Renal cortical epithelial cell (primary cell): ENCODE measurements around the gene CGN. TPM values are rescaled to one million over a fixed set of nuclear protein-coding genes. Genes with fewer than 3 reads are reported as not detected.

Source experiments
- total RNA-seq: library from RNA; depleted of rRNA; stranded (reverse); fragments of >200 nt; gene quantifications from 2 replicates; pipeline ENCODE4 v1.2.3, GENCODE V29; 2014

Gene CGN
- total RNA-seq, 1 donor from 2014 or later, result 6.6 TPM

Other genes starting within 250 kb of the CGN start
- gene ZNF687, start 229.1 kb upstream of the CGN start, total RNA-seq, result 10.1 and 32.3 TPM in 2 replicates
- 43.4 and 57.0 TPM in 2 replicates for gene PI4KB, start 184.0 kb upstream of the CGN start, total RNA-seq
- 92.2 and 111 TPM in 2 replicates for gene RFX5, start 164.1 kb upstream of the CGN start, total RNA-seq
- 5.0 and 26.8 TPM in 2 replicates for gene SELENBP1, start 138.7 kb upstream of the CGN start, total RNA-seq
- 207 and 403 TPM in 2 replicates for gene PSMB4, start 111.8 kb upstream of the CGN start, total RNA-seq
- 8.2 and 41.7 TPM in 2 replicates for gene POGZ, start 51.9 kb upstream of the CGN start, total RNA-seq
- 54.1 and 118 TPM in 2 replicates for gene TUFT1, start 28.9 kb downstream of the CGN start, total RNA-seq
- gene SNX27, start 100.7 kb downstream of the CGN start, total RNA-seq, result 20.3 and 70.1 TPM in 2 replicates
- gene CELF3, start 205.4 kb downstream of the CGN start, total RNA-seq, result not detected in 2 replicates
- not detected in 2 replicates for gene RIIAD1, start 210.1 kb downstream of the CGN start, total RNA-seq